ENCODE results near the gene S100A7A.
A peak's percentile ranks its signal among the peaks of the same experiment; 100 is the strongest.

Gene S100A7A

DNA sequence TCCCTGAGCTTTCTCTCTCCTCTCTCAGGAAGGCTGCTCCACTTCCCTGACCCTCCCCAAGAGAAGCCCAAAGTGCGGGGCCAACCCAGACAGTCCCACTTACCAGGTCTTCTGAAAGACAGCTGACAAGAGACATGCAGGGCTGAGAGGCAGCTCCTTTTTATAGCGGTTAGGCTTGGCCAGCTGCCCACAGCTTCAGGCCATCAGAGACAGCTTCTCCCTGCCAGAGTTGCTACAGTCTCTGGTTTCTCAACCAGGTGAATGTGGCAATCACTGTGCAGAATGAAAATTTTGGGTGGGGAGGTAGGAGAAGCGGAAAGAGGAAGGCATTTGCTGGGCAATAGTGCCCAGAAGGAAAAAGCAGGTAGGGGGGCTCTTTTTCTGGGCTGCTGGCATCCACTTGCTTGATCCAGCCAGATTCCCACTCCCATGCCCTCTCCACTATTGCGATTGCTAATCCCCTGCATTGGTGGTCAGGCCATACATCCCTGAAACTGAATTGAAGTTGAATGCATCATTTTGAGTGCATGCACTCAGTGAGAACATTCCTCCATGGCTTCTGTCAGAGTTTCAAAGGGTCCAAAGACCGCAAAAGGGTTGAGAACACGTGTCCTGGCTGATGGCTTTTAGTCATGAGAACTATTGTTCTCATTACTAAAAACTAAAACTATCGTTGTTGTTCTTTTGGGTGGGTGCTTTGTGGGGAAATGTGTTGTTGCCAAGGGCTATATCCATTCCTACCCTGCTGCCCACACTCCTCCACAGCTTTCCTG, 25.2 kb upstream of the S100A7A start, which contains the start of gene S100A8:
Gene S100A8 (minus strand): TSS at position 136 of the 773 bp plus-strand sequence. CDS start 538 bp downstream, outside the sequence.
- H2BK12ac ChIP-seq (ENCODE audit: low read length): no peak within 1 kb of the TSS
- no peaks in the 10 kb centered on the region for H3K4me1 ChIP-seq (ENCODE audit: control insufficient read depth in 2 of 2, insufficient read depth in 1 of 2, low read depth in 1 of 2, low read length in 2 of 2)
- no peaks in the 10 kb centered on the region for H3K36me3 ChIP-seq (replicated peaks in 1 of 2; ENCODE audit: control insufficient read depth in 2 of 2, insufficient read depth in 2 of 2, low read length in 2 of 2)
- H3K4me3 ChIP-seq (ENCODE audit: low read length in 2 of 2): no peak within 1 kb of the TSS
- H3K27ac ChIP-seq (replicated peaks; ENCODE audit: low read length): no peak within 1 kb of the TSS
- no peak for DNase-seq (ENCODE audit: low spot score)
- no CpG with 5 or more reads among the region's 7 CpGs for WGBS, 2 donors (ENCODE audit: extremely low coverage in 2 of 2, insufficient read length in 2 of 2, insufficient replicate concordance in 1 of 2)
- H3K79me1 ChIP-seq (ENCODE audit: low read depth, low read length): no peaks in the 10 kb centered on the region
- no peak within 1 kb of the TSS for H4K91ac ChIP-seq (ENCODE audit: low read depth, low read length, poor library complexity)
- no peak within 1 kb of the TSS for H2AK5ac ChIP-seq (ENCODE audit: low read depth, low read length)
- no peak within 1 kb of the TSS for H3K4ac ChIP-seq (ENCODE audit: low read length)
- H2AFZ ChIP-seq (ENCODE audit: low read length): no peak within 1 kb of the TSS
- H3K23ac ChIP-seq (ENCODE audit: low read depth, low read length, poor library complexity): no peak within 1 kb of the TSS
- no peak within 1 kb of the TSS for H2BK15ac ChIP-seq (ENCODE audit: low read length)
- no peak within 1 kb of the TSS for H3K14ac ChIP-seq (ENCODE audit: low read length)
- H3K18ac ChIP-seq (ENCODE audit: low read length): no peak within 1 kb of the TSS
- H4K8ac ChIP-seq (ENCODE audit: low read depth, low read length): no peak within 1 kb of the TSS
- H3K27me3 ChIP-seq (ENCODE audit: control insufficient read depth in 3 of 3, insufficient read depth in 3 of 3, low read depth in 1 of 3, low read length in 3 of 3): peaks cover 0 to 31% (median 0%) of the 10 kb centered on the region in 3 experiments
- no peak within 1 kb of the TSS for H2BK120ac ChIP-seq (ENCODE audit: low read depth, low read length)
- no peak within 1 kb of the TSS for H3K9ac ChIP-seq (ENCODE audit: low read depth, low read length, poor library complexity)
- H2BK5ac ChIP-seq (ENCODE audit: low read length): no peak within 1 kb of the TSS
- no peak within 1 kb of the TSS for H3K4me2 ChIP-seq (ENCODE audit: insufficient read depth, low read length, poor library complexity, severe bottlenecking)
- H3K9me3 ChIP-seq (replicated peaks in 1 of 2; ENCODE audit: control insufficient read depth in 2 of 2, insufficient read depth in 1 of 2, low read depth in 1 of 2, low read length in 2 of 2): no peaks in the 10 kb centered on the region

DNA sequence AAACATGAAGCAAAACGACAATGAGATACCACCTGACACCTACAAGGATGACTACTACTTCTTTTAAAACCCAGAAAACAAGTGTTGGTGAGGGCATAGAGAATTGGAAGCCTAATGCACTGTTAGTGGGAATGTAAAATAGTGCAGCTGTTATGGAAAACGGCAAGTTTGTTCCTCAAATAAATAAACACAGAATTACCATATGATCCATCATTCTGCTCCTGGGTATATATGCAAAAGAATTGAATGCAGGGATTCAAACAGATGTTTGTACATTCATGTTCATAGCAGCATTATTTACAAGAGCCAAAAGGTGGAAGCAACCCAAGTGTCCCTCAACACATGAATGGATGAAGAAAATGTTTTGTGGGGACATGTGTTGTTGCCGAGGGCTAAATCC, 24.1 kb upstream of the S100A7A start:
- Histone ChIP-seq H4K91ac (ENCODE audit: low read depth, low read length, poor library complexity) (no peak overlapping the region), H2BK12ac (ENCODE audit: low read length) (no peak overlapping the region), H3K4me1 (ENCODE audit: control insufficient read depth in 2 of 2, insufficient read depth in 1 of 2, low read depth in 1 of 2, low read length in 2 of 2) (no peaks in the 10 kb centered on the region), H3K4me2 (ENCODE audit: insufficient read depth, low read length, poor library complexity, severe bottlenecking) (no peak overlapping the region), H2AK5ac (ENCODE audit: low read depth, low read length) (no peak overlapping the region), H2AFZ (ENCODE audit: low read length) (no peak overlapping the region), H4K8ac (ENCODE audit: low read depth, low read length) (no peak overlapping the region), H3K14ac (ENCODE audit: low read length) (no peak overlapping the region), H3K27me3 (ENCODE audit: control insufficient read depth in 3 of 3, insufficient read depth in 3 of 3, low read depth in 1 of 3, low read length in 3 of 3) (peaks cover 0 to 37% (median 0%) of the 10 kb centered on the region in 3 experiments), H3K9me3 (replicated peaks in 1 of 2; ENCODE audit: control insufficient read depth in 2 of 2, insufficient read depth in 1 of 2, low read depth in 1 of 2, low read length in 2 of 2) (no peaks in the 10 kb centered on the region), H2BK5ac (ENCODE audit: low read length) (no peak overlapping the region), H3K23ac (ENCODE audit: low read depth, low read length, poor library complexity) (no peak overlapping the region), H3K36me3 (replicated peaks in 1 of 2; ENCODE audit: control insufficient read depth in 2 of 2, insufficient read depth in 2 of 2, low read length in 2 of 2) (no peaks in the 10 kb centered on the region), H3K4me3 (ENCODE audit: low read length in 2 of 2) (no peak overlapping the region), H2BK120ac (ENCODE audit: low read depth, low read length) (no peak overlapping the region), H2BK15ac (ENCODE audit: low read length) (no peak overlapping the region), H3K18ac (ENCODE audit: low read length) (no peak overlapping the region), H3K9ac (ENCODE audit: low read depth, low read length, poor library complexity) (no peak overlapping the region), H3K27ac (replicated peaks; ENCODE audit: low read length) (no peak overlapping the region), H3K4ac (ENCODE audit: low read length) (no peak overlapping the region), H3K79me1 (ENCODE audit: low read depth, low read length) (no peaks in the 10 kb centered on the region)
- no peak for DNase-seq (ENCODE audit: low spot score)
- WGBS, 2 donors (ENCODE audit: extremely low coverage in 2 of 2, insufficient read length in 2 of 2, insufficient replicate concordance in 1 of 2): no CpG with 5 or more reads among the region's 3 CpGs

DNA sequence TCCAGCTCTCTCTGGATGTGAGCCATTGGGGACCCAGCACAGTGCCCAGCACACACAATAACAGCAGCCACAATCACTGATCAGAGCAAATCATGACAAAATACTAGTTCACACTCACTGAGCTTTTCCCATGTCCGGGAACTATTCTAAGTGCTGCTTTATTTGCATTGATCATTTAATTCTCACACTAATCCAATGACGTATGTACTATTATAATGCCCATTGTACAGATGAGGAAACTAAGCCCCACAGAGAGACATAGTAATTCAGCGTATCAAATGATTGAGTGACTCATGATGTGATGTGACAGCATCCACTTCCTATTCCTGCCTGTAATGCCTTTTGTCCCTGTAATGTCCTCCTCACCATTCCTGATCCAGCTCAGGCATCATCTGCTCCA, 23.5 kb upstream of the S100A7A start:
- peaks cover 0 to 42% (median 0%) of the 10 kb centered on the region in 3 experiments for H3K27me3 ChIP-seq (ENCODE audit: control insufficient read depth in 3 of 3, insufficient read depth in 3 of 3, low read depth in 1 of 3, low read length in 3 of 3)
- H2BK120ac ChIP-seq (ENCODE audit: low read depth, low read length): no peak overlapping the region
- H2AFZ ChIP-seq (ENCODE audit: low read length): no peak overlapping the region
- no peak overlapping the region for H3K4ac ChIP-seq (ENCODE audit: low read length)
- no peak overlapping the region for H2BK15ac ChIP-seq (ENCODE audit: low read length)
- H3K36me3 ChIP-seq (replicated peaks in 1 of 2; ENCODE audit: control insufficient read depth in 2 of 2, insufficient read depth in 2 of 2, low read length in 2 of 2): no peaks in the 10 kb centered on the region
- H2AK5ac ChIP-seq (ENCODE audit: low read depth, low read length): no peak overlapping the region
- H2BK12ac ChIP-seq (ENCODE audit: low read length): no peak overlapping the region
- no peak overlapping the region for H3K4me3 ChIP-seq (ENCODE audit: low read length in 2 of 2)
- no peak overlapping the region for H3K23ac ChIP-seq (ENCODE audit: low read depth, low read length, poor library complexity)
- H3K9me3 ChIP-seq (replicated peaks in 1 of 2; ENCODE audit: control insufficient read depth in 2 of 2, insufficient read depth in 1 of 2, low read depth in 1 of 2, low read length in 2 of 2): no peaks in the 10 kb centered on the region
- H2BK5ac ChIP-seq (ENCODE audit: low read length): no peak overlapping the region
- no peak overlapping the region for H3K9ac ChIP-seq (ENCODE audit: low read depth, low read length, poor library complexity)
- no peak overlapping the region for H4K8ac ChIP-seq (ENCODE audit: low read depth, low read length)
- no peak overlapping the region for H3K14ac ChIP-seq (ENCODE audit: low read length)
- H3K79me1 ChIP-seq (ENCODE audit: low read depth, low read length): no peaks in the 10 kb centered on the region
- H3K4me2 ChIP-seq (ENCODE audit: insufficient read depth, low read length, poor library complexity, severe bottlenecking): no peak overlapping the region
- no peak overlapping the region for H3K18ac ChIP-seq (ENCODE audit: low read length)
- no peak for DNase-seq (ENCODE audit: low spot score)
- H4K91ac ChIP-seq (ENCODE audit: low read depth, low read length, poor library complexity): no peak overlapping the region
- no CpG with 5 or more reads among the region's 3 CpGs for WGBS, 2 donors (ENCODE audit: extremely low coverage in 2 of 2, insufficient read length in 2 of 2, insufficient replicate concordance in 1 of 2)
- no peaks in the 10 kb centered on the region for H3K4me1 ChIP-seq (ENCODE audit: control insufficient read depth in 2 of 2, insufficient read depth in 1 of 2, low read depth in 1 of 2, low read length in 2 of 2)
- H3K27ac ChIP-seq (replicated peaks; ENCODE audit: low read length): no peak overlapping the region

DNA sequence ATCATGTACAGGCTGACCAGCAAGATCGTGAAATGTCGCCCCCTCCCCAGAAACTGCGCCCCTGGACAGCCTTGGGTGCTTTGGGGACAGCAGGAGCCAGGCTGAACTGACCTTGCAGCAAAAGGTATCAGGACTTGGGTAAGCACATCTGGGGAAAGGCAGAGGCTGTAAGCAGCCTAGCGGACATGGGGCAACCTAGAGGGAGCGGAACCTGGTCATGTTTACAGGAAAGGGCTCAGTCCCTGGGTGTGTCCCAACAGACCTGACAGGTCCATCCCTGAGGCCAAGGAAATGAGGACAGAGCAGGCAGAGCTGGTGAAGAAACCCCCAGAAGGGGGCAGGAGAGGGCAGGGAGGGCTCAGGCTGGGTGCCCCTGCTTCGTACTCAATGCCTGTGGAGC, 22.4 kb upstream of the S100A7A start:
- no peak overlapping the region for H3K4me2 ChIP-seq (ENCODE audit: insufficient read depth, low read length, poor library complexity, severe bottlenecking)
- no peak overlapping the region for H3K9ac ChIP-seq (ENCODE audit: low read depth, low read length, poor library complexity)
- H3K27me3 ChIP-seq (ENCODE audit: control insufficient read depth in 3 of 3, insufficient read depth in 3 of 3, low read depth in 1 of 3, low read length in 3 of 3): peaks cover 0 to 44% (median 0%) of the 10 kb centered on the region in 3 experiments
- no peak overlapping the region for H2BK5ac ChIP-seq (ENCODE audit: low read length)
- H4K91ac ChIP-seq (ENCODE audit: low read depth, low read length, poor library complexity): no peak overlapping the region
- H2AK5ac ChIP-seq (ENCODE audit: low read depth, low read length): no peak overlapping the region
- no peaks in the 10 kb centered on the region for H3K79me1 ChIP-seq (ENCODE audit: low read depth, low read length)
- H3K4ac ChIP-seq (ENCODE audit: low read length): no peak overlapping the region
- H3K27ac ChIP-seq (replicated peaks; ENCODE audit: low read length): no peak overlapping the region
- H2BK12ac ChIP-seq (ENCODE audit: low read length): no peak overlapping the region
- H3K4me3 ChIP-seq (ENCODE audit: low read length in 2 of 2): peak overlapping the region in 1 of 2 donors; percentile 38
- no peaks in the 10 kb centered on the region for H3K4me1 ChIP-seq (ENCODE audit: control insufficient read depth in 2 of 2, insufficient read depth in 1 of 2, low read depth in 1 of 2, low read length in 2 of 2)
- no CpG with 5 or more reads among the region's 6 CpGs for WGBS, 2 donors (ENCODE audit: extremely low coverage in 2 of 2, insufficient read length in 2 of 2, insufficient replicate concordance in 1 of 2)
- H3K23ac ChIP-seq (ENCODE audit: low read depth, low read length, poor library complexity): no peak overlapping the region
- H2AFZ ChIP-seq (ENCODE audit: low read length): no peak overlapping the region
- H3K36me3 ChIP-seq (replicated peaks in 1 of 2; ENCODE audit: control insufficient read depth in 2 of 2, insufficient read depth in 2 of 2, low read length in 2 of 2): no peaks in the 10 kb centered on the region
- H2BK15ac ChIP-seq (ENCODE audit: low read length): no peak overlapping the region
- H4K8ac ChIP-seq (ENCODE audit: low read depth, low read length): no peak overlapping the region
- no peaks in the 10 kb centered on the region for H3K9me3 ChIP-seq (replicated peaks in 1 of 2; ENCODE audit: control insufficient read depth in 2 of 2, insufficient read depth in 1 of 2, low read depth in 1 of 2, low read length in 2 of 2)
- H3K18ac ChIP-seq (ENCODE audit: low read length): no peak overlapping the region
- H3K14ac ChIP-seq (ENCODE audit: low read length): no peak overlapping the region
- no peak overlapping the region for H2BK120ac ChIP-seq (ENCODE audit: low read depth, low read length)
- DNase-seq (ENCODE audit: low spot score): no peak
